Measurements from ENCODE around the gene PCSK6. TPM values are rescaled to one million over a fixed set of nuclear protein-coding genes. Genes with fewer than 3 reads are reported as not detected.
"Not testable (repeated sequence)": the region's sequence is repeated elsewhere in the genome, so short reads cannot be mapped to it uniquely, and the experiment has no call there.

PCSK6 gene
- total RNA-seq, 1 experiment from 2014 or later, result 22.4 TPM

DNA sequence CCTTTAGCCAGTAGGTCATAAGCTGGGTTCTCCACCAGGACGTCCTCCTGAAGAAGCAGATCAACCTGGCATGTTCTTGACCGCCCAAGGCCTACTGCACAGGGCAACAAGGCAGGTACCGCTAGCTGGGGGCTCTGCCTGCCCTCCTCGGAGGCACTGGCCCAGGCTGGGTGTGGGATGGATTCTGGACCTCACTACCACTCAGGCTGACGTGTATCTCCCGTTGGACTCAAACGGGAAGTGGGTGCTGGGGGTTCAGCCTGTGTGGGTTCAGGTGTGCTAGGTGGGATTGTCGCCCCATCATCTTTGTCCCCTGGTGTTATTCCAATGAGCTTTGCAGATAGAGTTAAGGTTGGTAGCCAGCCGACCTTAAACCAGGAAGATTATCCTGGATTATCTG, 99.4 kb downstream of the PCSK6 start:
- DNase-seq (ENCODE audit: extremely low read depth, low read depth), result no peak

DNA sequence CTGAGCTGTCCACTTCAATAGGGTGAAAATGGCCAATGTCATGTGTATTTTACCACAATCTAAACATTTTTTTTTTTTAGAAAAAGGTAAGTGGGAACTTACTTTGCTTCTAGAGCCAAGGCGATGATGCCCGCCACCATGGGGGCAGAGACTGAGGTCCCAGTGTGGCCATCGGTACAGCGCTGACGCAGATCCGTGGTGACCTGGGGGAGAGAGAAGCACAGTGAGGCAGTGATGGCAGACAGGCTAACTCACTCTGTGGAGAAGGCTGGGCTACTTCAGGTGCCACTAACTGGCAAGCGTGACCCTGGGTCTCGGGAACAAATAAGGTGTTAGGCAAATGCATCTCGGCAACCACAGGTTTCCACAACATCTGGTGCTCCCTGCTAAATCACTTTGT, 100.1 kb downstream of the PCSK6 start:
- DNase-seq (ENCODE audit: extremely low read depth, low read depth), result no peak

DNA sequence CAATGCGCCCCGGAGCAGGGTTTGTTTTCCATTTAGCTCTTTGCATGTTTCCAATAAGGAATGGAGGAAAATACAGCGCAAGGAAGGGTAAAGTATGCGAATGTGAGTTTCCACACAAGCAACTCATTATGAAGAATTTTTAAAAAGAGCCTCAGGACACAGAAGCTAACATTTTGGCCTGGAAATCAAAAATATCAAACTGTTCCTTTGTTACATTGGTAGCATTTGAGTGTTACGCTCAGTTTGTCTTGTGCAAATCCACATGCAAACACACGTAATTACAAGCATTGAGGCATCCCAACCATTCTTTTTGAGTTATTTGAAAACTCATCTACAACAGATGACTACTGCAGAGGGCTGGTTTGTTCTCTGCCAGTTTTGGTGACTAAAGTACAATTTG, 101.5 kb downstream of the PCSK6 start:
- DNase-seq (ENCODE audit: extremely low read depth, low read depth), result no peak

GRCh38 chr15:101387574-101387973, 101.9 kb downstream of the PCSK6 start:
- no peak for DNase-seq (ENCODE audit: extremely low read depth, low read depth)

DNA sequence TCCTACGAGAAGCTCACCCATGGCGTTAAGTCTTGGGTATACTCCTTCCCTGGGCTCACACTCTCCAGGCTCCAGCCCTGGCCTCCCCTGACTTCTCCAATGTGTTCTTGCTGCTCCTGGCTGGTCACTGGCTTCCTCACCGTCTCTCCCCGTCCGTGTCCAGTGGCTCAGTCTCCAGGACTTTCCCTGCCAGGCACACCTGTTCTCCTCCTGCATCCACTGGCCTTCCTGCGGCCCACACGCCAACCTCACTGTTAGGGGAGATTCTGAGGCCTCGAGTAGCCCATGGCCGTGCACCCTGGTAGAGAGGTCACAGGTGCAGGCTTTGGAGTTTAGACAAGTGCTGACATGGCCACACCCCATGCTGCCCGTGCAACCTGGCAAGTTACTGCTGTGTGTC, 102.5 kb downstream of the PCSK6 start:
- no peak for DNase-seq (ENCODE audit: extremely low read depth, low read depth)

- no peak for DNase-seq (ENCODE audit: extremely low read depth, low read depth)
These were observed 103.5 kb downstream of the PCSK6 start for GRCh38 chr15:101386006-101386405.

DNA sequence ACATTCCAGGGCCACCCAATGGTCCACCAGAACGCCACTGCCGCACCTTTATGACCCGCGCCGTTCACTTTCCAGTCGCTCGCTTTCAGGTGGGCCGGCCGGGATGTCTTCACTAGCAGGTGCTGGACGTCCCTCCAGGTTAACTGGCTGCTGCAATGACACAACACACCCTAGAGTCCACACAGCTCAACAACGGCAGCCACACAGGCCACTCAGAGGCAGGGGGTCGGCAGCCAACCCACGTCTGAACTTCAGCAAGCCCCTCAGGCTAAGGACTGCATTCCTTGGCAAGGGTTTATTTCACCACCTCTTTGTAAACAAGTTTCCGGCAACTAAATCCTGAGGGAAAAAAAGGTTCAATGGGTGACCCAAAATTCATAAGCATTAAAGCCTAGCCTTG, 105.2 kb downstream of the PCSK6 start:
- DNase-seq (ENCODE audit: extremely low read depth, low read depth), result no peak

- DNase-seq (ENCODE audit: extremely low read depth, low read depth), result no peak
These were observed 107.0 kb downstream of the PCSK6 start for GRCh38 chr15:101382544-101382943.

DNA sequence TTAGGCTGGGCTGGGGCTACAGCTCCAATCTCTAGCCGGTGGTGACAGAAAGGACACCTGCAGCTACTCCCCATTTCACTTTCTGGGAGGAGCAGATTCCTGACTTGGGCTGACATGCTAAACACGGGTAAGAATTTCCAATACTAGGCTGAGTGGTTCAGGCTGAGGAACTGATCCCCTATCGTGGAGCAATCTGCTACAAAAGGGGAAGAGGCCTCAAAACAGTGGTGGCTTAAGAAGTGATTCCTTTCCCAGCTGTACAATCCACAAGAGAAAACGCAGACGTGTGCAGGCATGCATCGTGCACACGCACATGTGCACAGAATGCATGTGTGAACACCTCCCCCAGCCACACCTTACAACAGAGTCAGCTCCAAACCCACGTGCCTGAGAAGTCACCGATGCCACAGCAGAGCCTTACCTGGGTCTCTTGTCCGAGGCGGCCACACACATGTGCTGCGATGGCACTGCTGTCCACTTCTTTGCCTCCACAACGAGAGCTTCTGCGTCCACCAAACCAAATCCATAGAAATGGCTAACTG, 107.8 kb downstream of the PCSK6 start:
- DNase-seq (ENCODE audit: extremely low read depth, low read depth), result no peak

DNA sequence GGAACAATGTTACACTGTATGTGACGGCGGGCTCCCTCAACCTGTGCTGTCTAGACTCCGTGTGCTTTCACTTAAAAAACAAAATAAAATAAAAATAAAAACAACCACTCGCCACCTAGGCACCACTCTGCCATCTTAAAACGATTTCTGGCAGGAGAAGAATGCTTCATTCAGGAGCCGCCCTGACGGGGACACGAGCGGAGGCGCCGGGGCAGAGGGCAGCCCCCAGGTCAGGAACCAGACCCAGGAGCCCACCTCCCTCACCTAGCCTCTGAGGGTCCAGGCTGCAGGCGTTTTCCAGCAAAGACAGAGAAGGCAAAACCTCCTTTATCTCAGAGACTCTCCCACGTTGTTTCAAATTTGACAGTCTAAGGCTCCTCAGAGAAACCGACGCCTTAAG, 109.4 kb downstream of the PCSK6 start:
- DNase-seq (ENCODE audit: extremely low read depth, low read depth), result no peak

DNA sequence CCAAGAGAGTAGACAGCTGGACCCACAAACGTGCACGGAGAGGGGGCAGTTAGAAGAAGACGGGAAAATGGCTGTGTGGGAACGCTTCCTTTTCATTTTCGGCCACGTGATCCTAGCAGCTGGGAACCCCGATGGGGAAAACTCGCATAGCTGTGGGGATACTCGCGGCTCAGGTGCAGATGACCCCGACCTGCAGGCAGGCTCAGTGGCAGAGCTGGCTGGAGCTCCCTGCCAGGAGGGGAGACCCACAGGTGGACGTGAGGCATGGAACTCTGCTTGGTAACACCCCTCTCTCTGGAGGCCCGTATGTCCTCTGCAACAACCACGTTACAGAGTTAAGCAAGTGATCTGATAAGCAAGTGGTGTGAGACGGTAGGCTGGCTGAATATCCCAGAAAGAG, 109.9 kb downstream of the PCSK6 start:
- DNase-seq (ENCODE audit: extremely low read depth, low read depth), result no peak

- DNase-seq (ENCODE audit: extremely low read depth, low read depth), result no peak
These were observed 110.6 kb downstream of the PCSK6 start for GRCh38 chr15:101378879-101379278.

GRCh38 chr15:101378171-101378755, 111.2 kb downstream of the PCSK6 start:
- DNase-seq (ENCODE audit: extremely low read depth, low read depth), result no peak

DNA sequence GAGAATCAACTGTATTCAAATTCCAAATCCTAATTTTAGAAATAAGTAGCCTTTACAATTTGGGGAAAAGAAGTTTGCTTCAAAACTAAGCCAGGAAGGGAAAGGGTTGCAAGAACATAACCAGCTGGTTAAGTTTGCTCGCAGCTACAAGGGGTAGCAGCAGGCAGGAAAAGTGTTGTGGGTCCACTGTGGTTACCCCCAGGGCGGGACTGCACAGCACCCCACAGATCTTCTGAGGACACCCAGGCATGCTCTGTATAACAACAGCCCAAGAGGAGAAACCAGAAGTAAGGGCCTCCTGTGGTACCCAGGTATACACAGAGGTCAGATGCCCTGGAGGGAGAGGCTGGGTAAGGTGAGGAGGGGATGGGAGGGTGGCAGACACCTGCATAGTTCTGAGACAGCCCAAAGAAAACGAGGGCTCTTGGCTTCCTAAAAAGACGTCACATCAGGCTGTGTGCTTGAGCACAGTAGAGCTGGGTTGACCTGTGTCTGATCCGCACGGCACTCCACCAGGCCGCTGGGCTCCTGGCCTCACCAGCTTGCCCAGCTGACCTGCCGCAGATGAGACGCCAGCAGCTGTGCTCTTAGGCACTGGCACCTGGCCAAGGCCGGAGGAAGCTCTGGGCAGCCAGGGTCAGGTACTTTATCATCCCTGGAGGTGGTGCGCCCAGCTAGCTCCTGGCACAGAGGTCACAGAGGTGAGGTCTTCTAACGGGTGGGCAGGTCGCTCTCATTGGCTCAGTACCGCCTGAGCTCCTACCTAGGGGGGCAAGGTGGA, 112.7 kb downstream of the PCSK6 start:
- no peak for DNase-seq (ENCODE audit: extremely low read depth, low read depth)

DNA sequence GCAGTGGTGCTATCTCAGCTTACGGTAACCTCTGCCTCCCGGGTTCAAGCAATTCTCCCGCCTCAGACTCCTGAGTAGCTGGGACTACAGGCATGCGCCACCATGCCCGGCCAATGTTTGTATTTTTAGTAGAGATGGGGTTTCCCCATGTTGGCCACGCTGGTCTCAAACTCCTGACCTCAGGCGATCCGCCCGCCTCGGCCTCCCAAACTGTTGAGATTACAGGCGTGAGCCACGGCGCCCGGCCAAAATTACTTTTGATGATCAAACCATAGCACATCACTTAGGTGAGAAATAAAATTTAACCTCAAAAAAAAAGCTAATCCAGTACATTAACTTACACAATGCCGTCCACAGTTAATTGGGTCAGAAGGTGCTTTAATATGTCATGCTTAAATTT, 114.5 kb downstream of the PCSK6 start:
- not testable (repeated sequence) for DNase-seq (ENCODE audit: extremely low read depth, low read depth)

DNA sequence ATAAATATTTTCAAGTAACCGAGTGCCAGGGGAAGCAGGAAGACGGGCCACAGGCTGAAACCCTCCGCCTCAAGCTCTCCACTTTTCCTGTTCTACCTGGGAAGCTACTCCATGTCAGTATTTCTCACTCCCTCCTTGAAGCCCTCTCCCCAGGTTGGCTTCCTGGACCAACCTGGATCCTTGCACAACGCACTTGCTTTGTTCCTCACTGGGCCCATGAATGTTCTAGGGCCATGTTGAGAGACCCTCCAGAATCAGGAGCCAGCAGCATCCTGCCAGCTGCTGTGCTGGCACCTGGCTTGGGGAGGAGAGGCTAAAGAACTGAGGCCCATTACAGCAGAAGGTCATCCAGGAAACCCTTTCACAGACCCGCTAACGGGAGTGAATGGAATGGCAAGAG, 115.2 kb downstream of the PCSK6 start:
- DNase-seq (ENCODE audit: extremely low read depth, low read depth), result no peak

GRCh38 chr15:101373577-101373976, 115.9 kb downstream of the PCSK6 start:
- no peak for DNase-seq (ENCODE audit: extremely low read depth, low read depth)

GRCh38 chr15:101372960-101373525, 116.5 kb downstream of the PCSK6 start:
- no peak for DNase-seq (ENCODE audit: extremely low read depth, low read depth)

DNA sequence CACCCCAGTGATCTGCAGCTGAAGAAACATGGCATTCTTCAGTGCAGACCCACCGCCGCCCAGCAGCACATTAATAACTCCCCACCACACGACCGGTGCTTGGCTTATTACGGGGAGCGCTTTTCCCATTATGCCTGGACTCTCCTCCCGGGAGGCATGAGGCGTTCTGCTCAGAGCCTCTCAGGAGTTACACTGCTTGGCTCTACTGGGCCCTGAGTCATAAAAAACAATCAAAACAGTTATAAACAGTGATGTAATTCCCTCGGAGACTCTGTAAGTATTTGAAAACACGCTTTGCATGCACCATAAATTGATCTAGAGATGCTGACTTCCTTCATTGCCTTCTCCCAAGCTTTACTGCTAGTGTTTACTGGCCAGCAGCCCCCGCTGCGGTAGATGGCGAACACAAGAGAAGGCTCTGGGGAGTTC, 117.3 kb downstream of the PCSK6 start:
- DNase-seq (ENCODE audit: extremely low read depth, low read depth), result no peak

DNA sequence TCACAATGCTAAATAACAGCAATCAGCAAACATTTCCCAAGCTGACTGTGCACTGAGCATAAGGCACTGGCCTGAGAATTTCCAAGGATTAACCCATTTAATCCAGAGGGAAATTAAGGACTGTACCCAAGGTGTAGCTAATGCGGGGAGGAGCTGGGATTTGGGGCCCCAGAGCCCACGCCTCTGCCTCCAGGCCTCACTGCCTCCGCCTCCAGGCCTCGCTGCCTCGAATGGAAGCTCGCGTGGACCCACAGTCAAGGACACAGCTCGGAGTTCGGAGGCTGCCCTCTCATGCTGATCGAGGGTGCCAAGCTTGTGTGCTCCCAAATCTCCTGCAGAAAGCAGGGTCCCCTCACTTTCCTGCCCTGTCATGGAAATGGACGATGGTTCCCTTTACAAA, 118.0 kb downstream of the PCSK6 start:
- DNase-seq (ENCODE audit: extremely low read depth, low read depth), result no peak

- no peak for DNase-seq (ENCODE audit: extremely low read depth, low read depth)
These were observed 118.4 kb downstream of the PCSK6 start for GRCh38 chr15:101371081-101371480.

All from NCI-H460 (cell line).